Measurements from ENCODE around the gene PGD.

- no peak for TF ChIP-seq CTCF (IDR thresholded peaks at IDR 0.05; ENCODE audit: borderline replicate concordance, extremely low read depth, low read length, poor library complexity, severe bottlenecking)
- TF ChIP-seq EZH2 (IDR thresholded peaks at IDR 0.05; ENCODE audit: borderline replicate concordance, low read depth, low read length, severe bottlenecking): no peak
These were observed 38.8 kb upstream of the PGD start for GRCh38 chr1:10360045-10360444.
